Cardiac muscle cell (in vitro differentiated cells and primary cell): ENCODE data around the gene DNAJC16. TPM values are rescaled to one million over a fixed set of nuclear protein-coding genes. Genes with fewer than 3 reads are reported as not detected.
"Not testable (repeated sequence)": the region's sequence is repeated elsewhere in the genome, so short reads cannot be mapped to it uniquely, and the experiment has no call there.

Source experiments
- DNase-seq, 2 donors: peaks; one replicate each; pipeline versions ENCODE4 v3.0.0 to v3.0.0-alpha.2; 2010 to 2017; ENCODE audit warnings: low read depth in 1 of 2, low spot score in 1 of 2
- H3K27ac ChIP-seq: fragments of 200-600 bp; sonication (generic); 2 replicates; pipeline ENCODE4 v1.5.1; 2016
- H3K27me3 ChIP-seq: fragments of 200-600 bp; sonication (generic); 2 replicates; pipeline ENCODE4 v1.6.0; 2016; ENCODE audit warnings: control low read depth
- H3K36me3 ChIP-seq: fragments of 200-600 bp; sonication (generic); 2 replicates; pipeline ENCODE4 v1.5.1; 2016; ENCODE audit warnings: control low read depth
- H3K4me1 ChIP-seq: fragments of 200-600 bp; sonication (generic); 2 replicates; pipeline ENCODE4 v1.8.1; 2017; ENCODE audit warnings: low read depth, mild to moderate bottlenecking, mixed run types
- H3K4me3 ChIP-seq: fragments of 200-600 bp; sonication (generic); 2 replicates; pipeline ENCODE4 v1.5.1; 2016; ENCODE audit warnings: mild to moderate bottlenecking
- H3K9me3 ChIP-seq: fragments of 200-600 bp; sonication (generic); 2 replicates; pipeline ENCODE4 v1.5.1; 2017; ENCODE audit warnings: low read depth, mild to moderate bottlenecking, control low read depth
- polyA plus RNA-seq: library from polyadenylated mRNA; unstranded; fragments of >200 nt; fragmentation: Nextera tagmentation; extraction: Ambion mirVana; gene quantifications from 2 replicates; pipeline ENCODE4 v1.2.1, GENCODE V29; 2016
- total RNA-seq: library from RNA; depleted of rRNA; stranded (reverse); fragments of >200 nt; gene quantifications from 2 replicates; pipeline ENCODE4 v1.2.3, GENCODE V29; 2016
- TF ChIP-seq, protein P1 (sequence below): IDR thresholded peaks from 2 replicates; pipeline ENCODE4 v1.5.1; 2012; ENCODE audit warnings: low read depth, mild to moderate bottlenecking, low read length

Gene DNAJC16
- total and polyA plus RNA-seq, 2 experiments from 2014 or later, result 9.4 to 17.8 TPM

DNA sequence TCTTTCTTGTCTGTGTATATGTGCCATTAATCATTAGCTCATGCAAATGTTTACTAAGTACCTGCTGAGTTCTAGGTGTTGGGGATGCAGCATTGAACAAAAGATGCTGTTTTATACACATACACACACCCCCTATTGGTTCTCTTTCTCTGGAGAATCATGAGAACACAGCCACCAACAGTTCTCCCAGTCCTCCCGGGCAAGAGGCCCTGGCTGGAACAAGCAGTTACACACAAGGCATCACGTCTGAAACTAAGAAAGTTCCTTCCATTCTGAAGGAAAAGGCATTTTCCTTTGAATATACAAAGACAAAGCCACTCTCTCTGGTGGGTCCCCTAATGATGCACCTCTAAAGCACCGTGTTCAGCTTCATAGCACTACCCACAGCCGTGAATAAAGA, 13.5 kb upstream of the DNAJC16 start:
- Histone ChIP-seq H3K27ac (no peak overlapping the region), H3K4me3 (no peak overlapping the region), H3K36me3 (peaks cover 6% of the 10 kb centered on the region), H3K27me3 (no peaks in the 10 kb centered on the region), H3K4me1 (peaks cover 13% of the 10 kb centered on the region), H3K9me3 (no peaks in the 10 kb centered on the region)
- TF ChIP-seq, protein P1, sequence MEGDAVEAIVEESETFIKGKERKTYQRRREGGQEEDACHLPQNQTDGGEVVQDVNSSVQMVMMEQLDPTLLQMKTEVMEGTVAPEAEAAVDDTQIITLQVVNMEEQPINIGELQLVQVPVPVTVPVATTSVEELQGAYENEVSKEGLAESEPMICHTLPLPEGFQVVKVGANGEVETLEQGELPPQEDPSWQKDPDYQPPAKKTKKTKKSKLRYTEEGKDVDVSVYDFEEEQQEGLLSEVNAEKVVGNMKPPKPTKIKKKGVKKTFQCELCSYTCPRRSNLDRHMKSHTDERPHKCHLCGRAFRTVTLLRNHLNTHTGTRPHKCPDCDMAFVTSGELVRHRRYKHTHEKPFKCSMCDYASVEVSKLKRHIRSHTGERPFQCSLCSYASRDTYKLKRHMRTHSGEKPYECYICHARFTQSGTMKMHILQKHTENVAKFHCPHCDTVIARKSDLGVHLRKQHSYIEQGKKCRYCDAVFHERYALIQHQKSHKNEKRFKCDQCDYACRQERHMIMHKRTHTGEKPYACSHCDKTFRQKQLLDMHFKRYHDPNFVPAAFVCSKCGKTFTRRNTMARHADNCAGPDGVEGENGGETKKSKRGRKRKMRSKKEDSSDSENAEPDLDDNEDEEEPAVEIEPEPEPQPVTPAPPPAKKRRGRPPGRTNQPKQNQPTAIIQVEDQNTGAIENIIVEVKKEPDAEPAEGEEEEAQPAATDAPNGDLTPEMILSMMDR, result no peak
- DNase-seq, result no peak

DNA sequence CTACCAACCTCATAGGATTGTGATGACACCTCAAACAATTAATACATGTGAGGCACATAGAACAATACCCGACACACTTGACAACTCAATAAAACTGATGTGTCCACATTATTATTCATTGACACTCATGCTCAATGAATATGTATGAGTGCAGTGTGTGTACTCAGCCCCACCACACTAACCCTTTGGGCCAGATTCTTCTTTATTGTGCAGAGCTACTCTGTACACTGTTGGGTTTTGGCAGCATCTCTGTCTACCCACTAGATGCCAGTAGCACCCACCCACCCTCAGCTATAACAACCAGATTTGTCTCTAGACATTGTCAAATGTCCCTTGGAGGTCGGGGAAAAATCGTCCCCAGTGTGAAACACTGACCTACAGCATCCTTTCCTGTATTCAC, 12.7 kb upstream of the DNAJC16 start:
- H3K4me3 ChIP-seq, result no peak overlapping the region
- no peak overlapping the region for H3K27ac ChIP-seq
- TF ChIP-seq, protein P1, result no peak
- no peak for DNase-seq
- H3K27me3 ChIP-seq, result no peaks in the 10 kb centered on the region
- H3K36me3 ChIP-seq, result peaks cover 6% of the 10 kb centered on the region
- no peaks in the 10 kb centered on the region for H3K9me3 ChIP-seq
- peaks cover 8% of the 10 kb centered on the region for H3K4me1 ChIP-seq

DNA sequence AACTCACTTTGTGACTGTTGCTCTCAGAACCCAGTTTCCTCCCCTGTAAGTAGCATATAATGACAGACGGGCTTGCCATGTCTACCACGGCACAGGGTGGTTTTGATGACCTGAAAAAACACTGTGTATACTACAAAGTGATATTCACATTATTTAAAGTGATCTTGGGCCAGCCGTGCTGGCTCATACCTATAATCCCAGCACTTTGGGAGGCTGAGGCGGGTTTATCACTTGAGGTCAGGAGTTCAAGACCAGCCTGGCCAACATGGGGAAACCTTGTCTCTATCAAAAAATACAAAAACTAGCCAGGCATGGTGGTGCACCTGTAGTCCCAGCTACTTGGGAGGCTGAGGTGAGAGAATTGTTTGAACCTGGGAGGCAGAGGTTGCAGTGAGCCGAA, 12.1 kb upstream of the DNAJC16 start:
- not testable (repeated sequence) for H3K4me1 ChIP-seq, DNase-seq, H3K4me3 ChIP-seq, H3K27ac ChIP-seq, H3K9me3 ChIP-seq, H3K36me3 ChIP-seq, H3K27me3 ChIP-seq

DNA sequence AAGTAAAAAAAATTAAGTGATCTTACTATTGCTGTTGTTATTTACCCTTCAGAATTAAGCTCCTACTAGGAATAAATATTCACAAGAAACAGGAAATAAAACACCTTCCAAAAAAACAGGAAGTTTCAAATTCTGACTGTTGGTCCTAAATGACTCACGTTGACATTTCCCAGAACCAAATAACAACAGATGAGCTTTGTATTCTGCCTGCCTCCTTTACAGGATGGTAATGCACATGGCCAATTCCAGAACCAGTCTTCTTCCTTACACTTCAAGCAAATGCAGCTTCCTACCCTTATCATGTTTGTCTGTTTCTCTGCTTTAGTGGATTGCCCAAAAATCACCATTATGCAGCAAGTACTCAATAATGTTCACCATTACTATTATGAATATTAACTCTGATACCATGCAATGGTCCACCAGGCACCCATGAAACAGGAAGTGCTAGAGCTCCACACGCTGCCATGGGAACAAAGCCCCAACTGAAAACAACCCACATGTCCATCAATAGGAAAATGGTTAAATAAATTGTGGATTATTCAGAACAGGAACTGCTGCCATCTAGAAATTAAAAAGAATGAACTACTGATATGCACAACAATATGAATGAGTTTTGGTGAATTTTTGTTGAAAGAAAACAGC, 11.5 kb upstream of the DNAJC16 start:
- Histone ChIP-seq H3K9me3 (no peaks in the 10 kb centered on the region), H3K4me1 (peaks cover 8% of the 10 kb centered on the region), H3K27me3 (no peaks in the 10 kb centered on the region), H3K36me3 (peaks cover 6% of the 10 kb centered on the region), H3K27ac (no peak overlapping the region), H3K4me3 (no peak overlapping the region)
- TF ChIP-seq, protein P1, result no peak
- DNase-seq, result peak in 1 of 2 donors; percentile 10

DNA sequence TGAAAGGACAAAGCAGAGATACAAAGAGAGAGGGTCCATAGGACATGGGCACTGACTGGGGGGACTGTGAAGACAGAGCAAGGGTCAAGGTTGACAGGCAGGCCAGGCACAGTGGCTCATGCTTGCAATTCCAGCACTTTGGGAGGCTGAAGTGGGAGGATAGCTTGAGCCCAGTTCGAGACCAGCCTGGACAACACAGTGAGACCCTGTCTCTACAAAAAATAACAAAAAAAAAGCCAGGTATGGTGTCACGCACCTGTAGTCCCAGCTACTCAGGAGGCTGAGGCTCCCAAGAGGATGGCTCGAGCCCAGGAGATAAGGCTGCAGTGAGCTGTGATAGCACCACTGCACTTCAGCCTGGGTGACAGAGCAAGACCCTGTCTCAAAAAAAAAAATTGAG, 7.0 kb upstream of the DNAJC16 start:
- DNase-seq, result no peak
- H3K4me3 ChIP-seq, result no peak overlapping the region
- no peaks in the 10 kb centered on the region for H3K27me3 ChIP-seq
- no peaks in the 10 kb centered on the region for H3K9me3 ChIP-seq
- peaks cover 24% of the 10 kb centered on the region for H3K4me1 ChIP-seq
- no peak overlapping the region for H3K27ac ChIP-seq
- TF ChIP-seq, protein P1, result no peak
- peaks cover 6% of the 10 kb centered on the region for H3K36me3 ChIP-seq

DNA sequence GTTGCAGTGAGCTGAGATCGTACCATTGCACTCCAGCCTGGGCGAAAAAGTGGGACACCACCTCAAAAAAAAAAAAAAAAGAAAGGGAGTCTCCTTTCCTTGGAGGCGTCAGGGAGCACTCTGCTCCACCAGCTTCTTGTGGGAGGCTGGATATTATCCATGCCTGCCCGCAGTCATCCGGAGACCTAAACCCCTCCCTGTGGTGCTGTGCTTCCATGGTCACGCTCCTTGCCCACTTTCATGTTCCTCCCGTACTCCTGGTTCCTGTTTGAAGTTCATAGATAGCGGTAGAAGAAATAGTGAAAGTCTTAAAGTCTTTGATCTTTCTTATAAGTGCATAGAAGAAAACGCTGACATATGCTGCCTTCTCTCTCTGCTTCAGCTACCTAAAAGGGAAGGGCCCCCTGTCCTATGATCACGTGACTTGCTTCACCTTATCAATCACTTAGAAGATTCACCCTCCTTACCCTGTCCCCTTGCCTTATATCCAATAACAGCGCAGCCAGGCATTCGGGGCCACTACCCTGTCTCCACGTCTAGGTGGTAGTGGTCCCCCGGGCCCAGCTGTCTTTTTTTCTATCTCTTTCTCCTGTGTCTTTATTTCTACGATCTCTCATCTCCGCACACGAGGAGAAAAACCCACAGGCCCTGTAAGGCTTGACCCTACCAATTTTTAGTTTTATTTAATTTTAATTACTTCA, 5.3 kb upstream of the DNAJC16 start:
- DNase-seq, H3K36me3 ChIP-seq, H3K9me3 ChIP-seq, H3K4me3 ChIP-seq, H3K27ac ChIP-seq, H3K27me3 ChIP-seq: not testable (repeated sequence)
- H3K4me1 ChIP-seq, result peaks cover 33% of the 10 kb centered on the region
